Kidney (tissue), 14 donors: ENCODE results near the gene KCTD5. TPM values are rescaled to one million over a fixed set of nuclear protein-coding genes. Genes with fewer than 3 reads are reported as not detected.
"Not testable (repeated sequence)": the region's sequence is repeated elsewhere in the genome, so short reads cannot be mapped to it uniquely, and the experiment has no call there.

Experiments used
- DNase-seq, 5 donors: peaks; one replicate each; pipeline ENCODE4 v3.0.0-alpha.2; 2013 to 2020
- FAIRE-seq: peaks from 2 replicates; lab custom pipeline; 2012; peaks lifted over from hg19 to GRCh38; lab: Jason Lieb, UNC
- H3K27ac ChIP-seq, 2 donors: one replicate each; pipeline ENCODE4 v1.7.0; 2013; ENCODE audit warnings: low read depth in 2 of 2, low read length in 2 of 2, inconsistent platforms in 1 of 2
- H3K27me3 ChIP-seq: one replicate; pipeline ENCODE4 v1.7.1; 2013; ENCODE audit warnings: low read length, inconsistent platforms; ENCODE audit not compliant: control insufficient read depth, insufficient read depth
- H3K36me3 ChIP-seq, 3 donors: one replicate each; pipeline versions ENCODE4 v1.7.0 to v1.7.1; 2013; ENCODE audit warnings: low read length in 3 of 3, control low read depth in 1 of 3, inconsistent platforms in 1 of 3; ENCODE audit not compliant: insufficient read depth in 3 of 3, control insufficient read depth in 2 of 3
- H3K4me1 ChIP-seq, 3 donors: one replicate each; pipeline versions ENCODE4 v1.7.0 to v1.7.1; 2013; ENCODE audit warnings: low read length in 3 of 3, inconsistent platforms in 1 of 3, low read depth in 1 of 3; ENCODE audit not compliant: control insufficient read depth in 2 of 3, insufficient read depth in 2 of 3
- H3K4me3 ChIP-seq, 3 donors: one replicate each; pipeline versions ENCODE4 v1.7.0 to v1.8.1; 2013; ENCODE audit warnings: low read length in 3 of 3, control low read depth in 1 of 3, inconsistent platforms in 1 of 3
- H3K9ac ChIP-seq, 3 donors: one replicate each; pipeline versions ENCODE4 v1.7.0 to v1.7.1; 2013; ENCODE audit warnings: low read length in 3 of 3, control low read depth in 1 of 3, inconsistent platforms in 1 of 3
- H3K9me3 ChIP-seq, 3 donors: one replicate each; pipeline versions ENCODE4 v1.7.0 to v1.7.1; 2013; ENCODE audit warnings: low read length in 3 of 3, control low read depth in 1 of 3, inconsistent platforms in 1 of 3; ENCODE audit not compliant: control insufficient read depth in 2 of 3, insufficient read depth in 1 of 3
- CTCF ChIP-seq: IDR thresholded peaks from 3 replicates; pipeline ENCODE4 v1.5.1; 2012; ENCODE audit warnings: mild to moderate bottlenecking, moderate library complexity, borderline replicate concordance; ENCODE audit not compliant: insufficient read depth; ENCODE audit errors: extremely low read depth
- intact Hi-C: fragments of 100-400 bp; cut with DNase I; formaldehyde crosslinking; loops from one replicate; pipeline ENCODE4 v1.11.1; 2022
- polyA plus RNA-seq: library from polyadenylated mRNA; stranded (reverse); fragments of 350-450 nt; fragmentation: Illumina TruSeq; extraction: RNeasy Lipid Tissue Mini Kit (QIAGEN cat#74804); gene quantifications from one replicate; pipeline ENCODE4 v1.2.3, GENCODE V29; 2014; ENCODE audit warnings: low read depth, low replicate concordance; ENCODE audit not compliant: insufficient read depth
- total RNA-seq: library from RNA; stranded (reverse); fragmentation: NEBNext Ultra II Directional; extraction: Animal tissue kit (Norgen Biotek cat#: 25700); gene quantifications from one replicate; pipeline ENCODE4 v1.2.1, GENCODE V29; 2021
- donor health status: control.
- donor health status: control.
- donor health status: control.
- donor health status: control.
- donor health status: control.
- donor health status: DM: yes; HTN: yes; CAD: no.
- donor health status: Normal renal cell carcinoma (clear cell type).

Gene KCTD5
- total and polyA plus RNA-seq, 2 donors from 2014 or later = 12.8 to 19.9 TPM

GRCh38 chr16:2686075-2686474 is 3.8 kb downstream of the KCTD5 start:
- FAIRE-seq, H3K27me3 ChIP-seq, H3K36me3 ChIP-seq, DNase-seq, intact Hi-C loops, H3K4me1 ChIP-seq, H3K4me3 ChIP-seq, H3K9ac ChIP-seq, H3K27ac ChIP-seq, H3K9me3 ChIP-seq: not testable (repeated sequence)

GRCh38 chr16:2686912-2687507 is 4.7 kb downstream of the KCTD5 start:
- DNase-seq (peak in 1 of 5 donors; percentile 78), FAIRE-seq (no peak)
- H3K27ac ChIP-seq = no peak overlapping the region
- H3K36me3 ChIP-seq = no peaks in the 10 kb centered on the region
- intact Hi-C loops = no loop called here
- TF ChIP-seq CTCF = no peak
- H3K9ac ChIP-seq = no peak overlapping the region
- no peaks in the 10 kb centered on the region for H3K9me3 ChIP-seq
- H3K4me1 ChIP-seq = peaks cover 0 to 10% (median 0%) of the 10 kb centered on the region in 3 donors
- H3K4me3 ChIP-seq = no peak overlapping the region
- no peaks in the 10 kb centered on the region for H3K27me3 ChIP-seq

- no peak overlapping the region for H3K27ac ChIP-seq
- no peak overlapping the region for H3K4me3 ChIP-seq
- intact Hi-C loops = no loop called here
- FAIRE-seq (no peak), DNase-seq (no peak)
- no peak overlapping the region for H3K9ac ChIP-seq
- no peaks in the 10 kb centered on the region for H3K9me3 ChIP-seq
- H3K27me3 ChIP-seq = no peaks in the 10 kb centered on the region
- peaks cover 0 to 16% (median 0%) of the 10 kb centered on the region in 3 donors for H3K4me1 ChIP-seq
- TF ChIP-seq CTCF = no peak
- no peaks in the 10 kb centered on the region for H3K36me3 ChIP-seq
Measured at GRCh38 chr16:2687531-2688308, 5.4 kb downstream of the KCTD5 start.

GRCh38 chr16:2689422-2689821 is 7.1 kb downstream of the KCTD5 start:
- H3K9me3 ChIP-seq, DNase-seq, FAIRE-seq, H3K9ac ChIP-seq, H3K36me3 ChIP-seq, H3K4me3 ChIP-seq, intact Hi-C loops, H3K27ac ChIP-seq, H3K27me3 ChIP-seq: not testable (repeated sequence)
- peaks cover 0 to 22% (median 0%) of the 10 kb centered on the region in 3 donors for H3K4me1 ChIP-seq
